Measurements from ENCODE around the gene IGF2BP3. TPM values are rescaled to one million over a fixed set of nuclear protein-coding genes. Genes with fewer than 3 reads are reported as not detected.

The IGF2BP3 gene
- total RNA-seq, 1 experiment from 2014 or later, result 75.3 TPM

GRCh38 chr7:23295401-23295697 lies 174.9 kb downstream of the IGF2BP3 start:
- Histone ChIP-seq H3K27ac (ENCODE audit: low read depth, low read length, poor library complexity, severe bottlenecking) (no peak overlapping the region), H3K4me3 (ENCODE audit: low read depth, low read length, poor library complexity, severe bottlenecking) (no peak overlapping the region), H3K36me3 (ENCODE audit: insufficient read depth, low read length, poor library complexity, severe bottlenecking) (no peaks in the 10 kb centered on the region), H3K4me1 (ENCODE audit: insufficient read depth, low read length, poor library complexity, severe bottlenecking) (peaks cover 4% of the 10 kb centered on the region), H3K27me3 (replicated peaks; ENCODE audit: insufficient read depth, low read depth, low read length, poor library complexity) (no peaks in the 10 kb centered on the region), H3K9me3 (ENCODE audit: low read depth, low read length, poor library complexity, severe bottlenecking) (no peaks in the 10 kb centered on the region)
- POLR2A ChIA-PET (ENCODE audit: low non-redundant PET), result interaction anchor here (0.6 kb wide), 1 partner anchor 8 kb away, joined by 4 read pairs; no protein-coding TSS in a partner anchor
- CTCF ChIA-PET, result no interaction called here
- BruUV-seq (replicated peaks), result no TSS peak
- intact Hi-C loops (cut with micrococcal nuclease; ENCODE audit: unreplicated experiment), result no loop called here
- DNase-seq (ENCODE audit: low spot score), result no peak
- TF ChIP-seq EZH2 (IDR thresholded peaks at IDR 0.05; ENCODE audit: borderline replicate concordance, low read depth, low read length, poor library complexity, severe bottlenecking), result no peak
- no peak for TF ChIP-seq CTCF (conservative IDR thresholded peaks at IDR 0.05; ENCODE audit: low read depth, low read length)

GRCh38 chr7:23294549-23295400 lies 175.5 kb downstream of the IGF2BP3 start:
- no TSS peak for BruUV-seq (replicated peaks)
- ChIA-PET CTCF (no interaction called here), POLR2A (ENCODE audit: low non-redundant PET) (interaction anchor here (0.6 kb wide), 1 partner anchor 8 kb away, joined by 4 read pairs; no protein-coding TSS in a partner anchor)
- intact Hi-C loops (cut with micrococcal nuclease; ENCODE audit: unreplicated experiment), result no loop called here
- Histone ChIP-seq H3K9me3 (ENCODE audit: low read depth, low read length, poor library complexity, severe bottlenecking) (no peaks in the 10 kb centered on the region), H3K4me3 (ENCODE audit: low read depth, low read length, poor library complexity, severe bottlenecking) (no peak overlapping the region), H3K27ac (ENCODE audit: low read depth, low read length, poor library complexity, severe bottlenecking) (no peak overlapping the region), H3K36me3 (ENCODE audit: insufficient read depth, low read length, poor library complexity, severe bottlenecking) (no peaks in the 10 kb centered on the region), H3K27me3 (replicated peaks; ENCODE audit: insufficient read depth, low read depth, low read length, poor library complexity) (no peaks in the 10 kb centered on the region), H3K4me1 (ENCODE audit: insufficient read depth, low read length, poor library complexity, severe bottlenecking) (no peaks in the 10 kb centered on the region)
- no peak for TF ChIP-seq EZH2 (IDR thresholded peaks at IDR 0.05; ENCODE audit: borderline replicate concordance, low read depth, low read length, poor library complexity, severe bottlenecking)
- TF ChIP-seq CTCF (conservative IDR thresholded peaks at IDR 0.05; ENCODE audit: low read depth, low read length), result no peak
- DNase-seq (ENCODE audit: low spot score), result no peak

GRCh38 chr7:23293500-23294073 lies 176.7 kb downstream of the IGF2BP3 start:
- H3K4me3 ChIP-seq (ENCODE audit: low read depth, low read length, poor library complexity, severe bottlenecking), result no peak overlapping the region
- no peak overlapping the region for H3K27ac ChIP-seq (ENCODE audit: low read depth, low read length, poor library complexity, severe bottlenecking)
- ChIA-PET CTCF (interaction anchor here (0.5 kb wide), 1 partner anchor 9 kb away, joined by 3 read pairs; no protein-coding TSS in a partner anchor), POLR2A (ENCODE audit: low non-redundant PET) (no interaction called here)
- no peaks in the 10 kb centered on the region for H3K4me1 ChIP-seq (ENCODE audit: insufficient read depth, low read length, poor library complexity, severe bottlenecking)
- H3K27me3 ChIP-seq (replicated peaks; ENCODE audit: insufficient read depth, low read depth, low read length, poor library complexity), result no peaks in the 10 kb centered on the region
- DNase-seq (ENCODE audit: low spot score), result no peak
- TF ChIP-seq EZH2 (IDR thresholded peaks at IDR 0.05; ENCODE audit: borderline replicate concordance, low read depth, low read length, poor library complexity, severe bottlenecking), result no peak
- TF ChIP-seq CTCF (conservative IDR thresholded peaks at IDR 0.05; ENCODE audit: low read depth, low read length), result no peak
- no peaks in the 10 kb centered on the region for H3K9me3 ChIP-seq (ENCODE audit: low read depth, low read length, poor library complexity, severe bottlenecking)
- intact Hi-C loops (cut with micrococcal nuclease; ENCODE audit: unreplicated experiment), result no loop called here
- no TSS peak for BruUV-seq (replicated peaks)
- H3K36me3 ChIP-seq (ENCODE audit: insufficient read depth, low read length, poor library complexity, severe bottlenecking), result no peaks in the 10 kb centered on the region
